GM18907 (cell line): Measurements from ENCODE around the gene OR56A3.

ENCODE experiments used
- ATAC-seq: cut with Tn5 transposase; IDR thresholded peaks from one replicate; pipeline ENCODE4 v1.9.1; 2021; ENCODE audit warnings: mild to moderate bottlenecking, moderate library complexity; ENCODE audit not compliant: unreplicated experiment

The OR56A3 gene

DNA sequence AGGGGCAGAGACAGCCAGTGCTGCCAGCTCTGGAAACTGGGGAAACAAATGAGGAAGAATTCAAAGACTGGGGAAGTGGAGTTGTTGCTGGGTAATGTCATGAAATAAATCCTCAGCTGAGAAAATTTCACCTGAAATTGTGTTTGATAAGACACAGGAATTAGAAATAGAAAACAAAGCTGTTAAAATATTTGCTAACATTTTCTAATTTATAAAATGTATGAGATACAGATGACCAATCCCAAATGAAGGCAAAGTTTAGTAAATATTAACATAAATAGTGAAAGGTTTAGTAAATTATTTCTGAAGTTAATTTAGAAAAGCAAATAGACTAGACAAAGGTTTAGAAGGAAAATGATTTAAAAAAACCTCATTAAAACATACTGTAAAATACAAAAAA lies 26.3 kb downstream of the OR56A3 start, which contains the start of gene OR56A5:
TSS of gene OR56A5 (minus strand) at position 101 of the 400 bp plus-strand sequence. CDS start at position 101, 0 bp downstream.
- no peak for ATAC-seq

DNA sequence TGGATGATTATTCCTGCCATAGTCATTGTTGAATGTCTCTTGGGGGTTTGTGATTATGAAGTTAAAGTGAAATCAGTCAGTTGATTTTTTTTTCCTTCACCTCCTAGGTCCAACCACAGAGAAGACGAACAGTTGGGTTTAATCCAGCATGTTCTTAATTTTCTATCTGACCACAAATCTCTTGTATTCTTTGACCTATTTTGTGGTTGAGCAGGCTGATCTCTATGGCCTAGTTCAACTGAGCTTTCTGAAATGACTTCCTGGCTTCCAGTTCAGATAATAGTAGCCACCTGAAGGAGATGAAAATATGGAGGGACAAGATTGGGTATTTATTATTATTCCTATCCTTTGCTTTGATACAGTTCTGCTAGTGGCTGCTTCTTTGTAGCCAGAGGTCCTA lies 31.5 kb downstream of the OR56A3 start:
- ATAC-seq = no peak

DNA sequence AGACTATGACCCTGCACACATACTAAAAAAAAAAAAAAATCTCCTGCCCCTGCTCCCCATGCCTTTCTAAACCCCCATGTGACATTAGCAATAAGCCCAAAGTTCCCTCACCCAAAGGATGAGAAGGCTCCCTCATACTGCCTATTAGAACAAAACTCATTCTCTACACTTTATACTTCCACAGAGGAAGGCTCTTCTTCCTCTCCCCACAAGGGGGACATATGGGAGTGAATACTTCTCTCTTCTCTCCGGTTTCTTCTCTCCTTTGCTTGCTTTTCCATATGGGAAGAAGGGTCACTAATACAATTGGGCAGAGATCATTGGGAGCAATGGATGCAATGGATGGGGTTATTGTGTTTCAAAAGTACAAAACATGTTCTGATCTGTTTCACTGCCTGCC lies 41.4 kb downstream of the OR56A3 start:
- ATAC-seq = no peak

DNA sequence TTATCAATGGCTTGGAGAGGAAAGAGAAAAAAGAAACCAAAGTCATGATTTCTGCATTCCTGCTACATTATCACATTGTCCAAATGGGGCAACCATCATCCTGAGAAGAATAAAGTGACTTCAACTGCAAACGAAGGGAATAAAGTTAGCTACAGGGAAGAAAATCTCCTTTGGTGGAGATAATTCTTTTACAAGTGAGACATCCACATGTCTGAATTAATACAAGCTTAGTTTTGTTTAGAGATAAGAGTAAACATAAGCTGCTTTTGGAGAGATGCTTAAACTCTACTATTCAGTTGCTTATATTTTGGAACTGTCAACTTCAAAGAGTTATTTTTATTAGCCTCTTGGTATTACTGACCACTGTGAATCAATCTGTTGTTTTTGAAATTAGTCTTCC lies 44.8 kb downstream of the OR56A3 start, which contains the start of gene OR52L1:
TSS of gene OR52L1 (minus strand) at position 101 of the 400 bp plus-strand sequence. CDS start at position 46, 55 bp downstream.
- ATAC-seq = no peak

DNA sequence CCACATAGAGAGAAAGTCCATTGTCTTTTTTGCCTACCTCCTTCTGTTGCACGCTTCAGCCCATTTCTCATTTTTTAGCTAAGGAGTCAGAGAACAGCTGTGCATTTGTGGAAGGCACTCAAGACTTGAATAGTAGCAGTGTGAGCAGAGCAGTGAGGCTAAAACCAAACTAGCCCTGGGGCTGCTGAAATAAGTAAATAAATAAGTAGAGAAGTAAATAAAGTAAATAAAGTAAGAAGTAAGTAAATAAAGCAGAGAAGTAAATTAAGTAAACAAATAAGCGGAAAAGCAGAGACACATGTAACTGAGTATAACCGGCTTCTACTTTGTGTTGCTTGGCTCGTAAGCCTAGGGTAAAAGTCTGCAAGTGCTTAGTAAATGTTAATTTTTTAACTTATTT lies 47.2 kb downstream of the OR56A3 start:
- no peak for ATAC-seq

DNA sequence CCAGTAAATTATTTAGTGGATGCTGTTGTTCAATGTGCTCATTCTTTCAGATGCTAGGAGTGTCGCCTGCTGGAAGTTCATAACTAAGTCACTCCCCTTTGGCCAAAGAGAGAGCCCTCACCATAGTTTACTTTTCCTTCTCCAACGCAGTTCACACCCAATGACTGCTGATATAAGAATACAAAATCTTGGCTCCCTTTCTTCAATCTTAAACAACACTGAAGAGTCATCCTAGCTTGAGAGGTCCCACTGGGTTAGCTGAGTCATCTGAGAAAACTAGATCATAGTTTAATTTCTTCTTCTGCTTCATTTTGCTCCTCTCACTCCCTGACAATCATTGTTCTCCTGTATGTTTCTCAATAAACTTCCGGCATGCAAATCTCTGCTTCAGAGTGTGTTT lies 50.1 kb downstream of the OR56A3 start:
- ATAC-seq = no peak

DNA sequence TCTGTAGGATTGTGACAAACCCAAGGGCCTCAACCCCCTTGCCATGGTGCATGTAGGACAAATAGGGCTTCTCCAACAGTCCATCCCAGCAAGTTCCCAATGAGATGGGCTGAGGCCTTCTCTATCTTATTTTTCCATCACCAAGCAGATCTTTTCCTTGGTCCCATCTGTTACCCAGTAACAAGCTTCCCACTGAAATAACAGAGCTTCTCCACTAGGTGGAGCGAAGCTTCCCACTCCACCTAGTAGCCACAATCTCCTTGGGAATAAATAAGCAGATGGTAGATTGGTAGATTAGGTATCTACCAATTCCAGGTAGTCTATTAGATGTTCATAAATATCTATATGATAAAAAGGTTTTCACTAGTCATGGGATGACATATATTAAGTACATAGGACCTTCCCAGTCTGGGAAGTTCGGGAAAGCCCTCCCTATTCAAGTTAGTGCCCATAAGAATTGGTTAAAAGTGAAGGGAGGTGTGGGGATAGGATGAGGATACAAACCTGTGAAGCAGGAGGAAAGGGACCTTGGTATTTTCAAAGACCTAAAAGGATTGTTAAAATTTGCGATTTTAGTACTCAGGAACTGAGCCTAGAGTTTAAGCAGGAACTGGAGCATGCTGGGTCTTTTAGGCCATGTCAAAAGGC lies 50.7 kb downstream of the OR56A3 start:
- ATAC-seq = no peak

DNA sequence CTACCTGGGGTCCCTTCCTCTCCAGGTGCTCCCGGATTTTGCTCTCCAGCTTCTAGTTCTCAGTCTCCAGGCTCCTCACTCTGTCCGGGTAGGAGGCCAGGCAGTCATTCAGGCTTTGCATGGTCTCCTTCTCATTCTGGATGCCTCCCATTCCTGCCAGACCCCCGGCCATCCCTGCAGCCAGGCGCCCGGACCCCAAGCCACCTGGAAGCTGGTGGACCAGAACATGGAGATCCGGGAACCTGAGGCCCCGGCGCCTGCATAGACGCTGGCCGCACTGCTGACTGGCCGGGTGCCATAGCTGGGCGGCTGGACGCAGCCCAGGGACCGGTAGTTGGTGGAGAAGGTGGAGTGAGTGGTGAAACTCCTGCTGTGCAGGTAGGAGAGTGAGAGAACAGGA lies 52.7 kb downstream of the OR56A3 start:
- no peak for ATAC-seq
